ENCODE data around the gene DNASE2.
A peak's percentile ranks its signal among the peaks of the same experiment; 100 is the strongest.
"Not testable (repeated sequence)": the region's sequence is repeated elsewhere in the genome, so short reads cannot be mapped to it uniquely, and the experiment has no call there.

Gene DNASE2

GRCh38 chr19:12921047-12921446, 39.8 kb upstream of the DNASE2 start:
- H3K9me3 ChIP-seq (ENCODE audit: severe bottlenecking), result no peaks in the 10 kb centered on the region
- ATAC-seq (ENCODE audit: low read depth) (no peak), DNase-seq (ENCODE audit: low spot score) (no peak)
- no peak overlapping the region for H3K27ac ChIP-seq (ENCODE audit: poor library complexity, severe bottlenecking)
- H3K4me3 ChIP-seq (ENCODE audit: severe bottlenecking), result no peak overlapping the region
- TF ChIP-seq CTCF (IDR thresholded peaks at IDR 0.05; ENCODE audit: poor library complexity, severe bottlenecking), result no peak
- H3K4me1 ChIP-seq (ENCODE audit: insufficient read depth, poor library complexity, severe bottlenecking), result no peaks in the 10 kb centered on the region
- peaks cover 34% of the 10 kb centered on the region for H3K36me3 ChIP-seq (ENCODE audit: low read depth)
- H3K27me3 ChIP-seq (ENCODE audit: insufficient read depth, poor library complexity, severe bottlenecking), result no peaks in the 10 kb centered on the region

- Histone ChIP-seq H3K27ac (ENCODE audit: poor library complexity, severe bottlenecking) (no peak overlapping the region), H3K4me3 (ENCODE audit: severe bottlenecking) (no peak overlapping the region), H3K27me3 (ENCODE audit: insufficient read depth, poor library complexity, severe bottlenecking) (no peaks in the 10 kb centered on the region), H3K36me3 (ENCODE audit: low read depth) (peaks cover 10% of the 10 kb centered on the region), H3K4me1 (ENCODE audit: insufficient read depth, poor library complexity, severe bottlenecking) (no peaks in the 10 kb centered on the region), H3K9me3 (ENCODE audit: severe bottlenecking) (no peaks in the 10 kb centered on the region)
- DNase-seq (ENCODE audit: low spot score), result no peak
- no peak for ATAC-seq (ENCODE audit: low read depth)
- no peak for TF ChIP-seq CTCF (IDR thresholded peaks at IDR 0.05; ENCODE audit: poor library complexity, severe bottlenecking)
Measured at GRCh38 chr19:12918253-12918652, 37.0 kb upstream of the DNASE2 start.

GRCh38 chr19:12915860-12916259, 34.6 kb upstream of the DNASE2 start:
- not testable (repeated sequence) for H3K27ac ChIP-seq (ENCODE audit: poor library complexity, severe bottlenecking); ATAC-seq (ENCODE audit: low read depth); H3K9me3 ChIP-seq (ENCODE audit: severe bottlenecking); H3K27me3 ChIP-seq (ENCODE audit: insufficient read depth, poor library complexity, severe bottlenecking); H3K4me1 ChIP-seq (ENCODE audit: insufficient read depth, poor library complexity, severe bottlenecking); H3K4me3 ChIP-seq (ENCODE audit: severe bottlenecking); DNase-seq (ENCODE audit: low spot score); H3K36me3 ChIP-seq (ENCODE audit: low read depth)

- H3K27me3 ChIP-seq (ENCODE audit: insufficient read depth, poor library complexity, severe bottlenecking), result no peaks in the 10 kb centered on the region
- H3K4me3 ChIP-seq (ENCODE audit: severe bottlenecking), result no peak overlapping the region
- H3K4me1 ChIP-seq (ENCODE audit: insufficient read depth, poor library complexity, severe bottlenecking), result no peaks in the 10 kb centered on the region
- DNase-seq (ENCODE audit: low spot score) (no peak), ATAC-seq (ENCODE audit: low read depth) (no peak)
- no peak for TF ChIP-seq CTCF (IDR thresholded peaks at IDR 0.05; ENCODE audit: poor library complexity, severe bottlenecking)
- no peaks in the 10 kb centered on the region for H3K9me3 ChIP-seq (ENCODE audit: severe bottlenecking)
- no peaks in the 10 kb centered on the region for H3K36me3 ChIP-seq (ENCODE audit: low read depth)
- no peak overlapping the region for H3K27ac ChIP-seq (ENCODE audit: poor library complexity, severe bottlenecking)
Measured at GRCh38 chr19:12913851-12914690, 32.8 kb upstream of the DNASE2 start.

- H3K27ac ChIP-seq (ENCODE audit: poor library complexity, severe bottlenecking), result no peak overlapping the region
- H3K9me3 ChIP-seq (ENCODE audit: severe bottlenecking), result no peaks in the 10 kb centered on the region
- ATAC-seq (ENCODE audit: low read depth) (peak; percentile 21; the same call in 1 of the 3 replicates), DNase-seq (ENCODE audit: low spot score) (no peak)
- no peaks in the 10 kb centered on the region for H3K27me3 ChIP-seq (ENCODE audit: insufficient read depth, poor library complexity, severe bottlenecking)
- H3K4me1 ChIP-seq (ENCODE audit: insufficient read depth, poor library complexity, severe bottlenecking), result no peaks in the 10 kb centered on the region
- H3K4me3 ChIP-seq (ENCODE audit: severe bottlenecking), result no peak overlapping the region
- TF ChIP-seq CTCF (IDR thresholded peaks at IDR 0.05; ENCODE audit: poor library complexity, severe bottlenecking), result no peak
- H3K36me3 ChIP-seq (ENCODE audit: low read depth), result no peaks in the 10 kb centered on the region
Measured at GRCh38 chr19:12913011-12913561, 31.8 kb upstream of the DNASE2 start.

All from RWPE2 (cell line).